Breast epithelium (tissue), 4 donors: ENCODE data around the gene PLEKHG7. TPM values are rescaled to one million over a fixed set of nuclear protein-coding genes. Genes with fewer than 3 reads are reported as not detected.

Source experiments
- DNase-seq, 2 donors: peaks; one replicate each; pipeline ENCODE4 v3.0.0-alpha.2; 2019; ENCODE audit warnings: low spot score in 2 of 2
- H3K27ac ChIP-seq, 2 donors: fragments of 200-600 bp; sonication (generic) in 1 of 2; one replicate each; pipeline ENCODE4 v1.5.1; 2016 to 2019; ENCODE audit warnings: mild to moderate bottlenecking in 1 of 2
- H3K27me3 ChIP-seq, 2 donors: fragments of 200-600 bp; sonication (generic) in 1 of 2; one replicate each; pipeline versions ENCODE4 v1.5.1 to v1.6.0; 2017 to 2019; ENCODE audit warnings: control low read depth in 1 of 2, mild to moderate bottlenecking in 1 of 2
- H3K36me3 ChIP-seq: fragments of 200-600 bp; one replicate; pipeline ENCODE4 v1.5.1; 2019
- H3K4me1 ChIP-seq, 2 donors: fragments of 200-600 bp; sonication (generic); one replicate each; pipeline ENCODE4 v1.5.1; 2016 to 2019; ENCODE audit warnings: control low read depth in 1 of 2
- H3K4me3 ChIP-seq, 3 donors: fragments of 200-600 bp; sonication (generic); 1 replicate in 2 of 3; 2 replicates in 1 of 3; pipeline ENCODE4 v1.5.1; 2016 to 2019; ENCODE audit warnings: mild to moderate bottlenecking in 3 of 3, moderate library complexity in 2 of 3
- H3K9me3 ChIP-seq, 2 donors: fragments of 200-600 bp; sonication (generic) in 1 of 2; one replicate each; pipeline ENCODE4 v1.5.1; 2016 to 2019; ENCODE audit warnings: control low read depth in 1 of 2
- POLR2A ChIP-seq: fragments of 450-650 bp; IDR thresholded peaks from one replicate; pipeline ENCODE4 v1.6.1; 2016; ENCODE audit warnings: antibody characterized with exemption, mild to moderate bottlenecking, moderate library complexity
- POLR2AphosphoS5 ChIP-seq, 3 donors: sonication (generic); formaldehyde crosslinking; IDR thresholded peaks; one replicate each; pipeline ENCODE4 v1.6.1; 2017; ENCODE audit warnings: antibody characterized with exemption in 3 of 3
- intact Hi-C: fragments of 100-400 bp; cut with DNase I; formaldehyde crosslinking; loops from one replicate; pipeline ENCODE4 v1.15.1; 2023; ENCODE audit warnings: low total_unique reads
- total RNA-seq, 3 donors: library from RNA; depleted of rRNA; stranded (reverse); fragments of >200 nt; gene quantifications; one replicate each; pipeline ENCODE4 v1.1.0, GENCODE V29; 2016
- TF ChIP-seq, protein P1 (sequence below), 3 donors: fragments of 450-650 bp; IDR thresholded peaks; one replicate each; pipeline ENCODE4 v1.5.1; 2016 to 2017; ENCODE audit warnings: antibody characterized with exemption in 3 of 3, mild to moderate bottlenecking in 3 of 3, moderate library complexity in 3 of 3

Gene PLEKHG7
- total RNA-seq, 3 donors from 2014 or later, result 0.15 to 0.33 TPM; not detected in 1

GRCh38 chr12:92706594-92706993 is 3.8 kb downstream of the PLEKHG7 start:
- Histone ChIP-seq H3K27ac (no peak overlapping the region), H3K27me3 (no peaks in the 10 kb centered on the region), H3K4me3 (no peak overlapping the region), H3K4me1 (no peaks in the 10 kb centered on the region), H3K9me3 (no peaks in the 10 kb centered on the region), H3K36me3 (no peaks in the 10 kb centered on the region)
- intact Hi-C loops, result no loop called here
- TF ChIP-seq, protein P1, sequence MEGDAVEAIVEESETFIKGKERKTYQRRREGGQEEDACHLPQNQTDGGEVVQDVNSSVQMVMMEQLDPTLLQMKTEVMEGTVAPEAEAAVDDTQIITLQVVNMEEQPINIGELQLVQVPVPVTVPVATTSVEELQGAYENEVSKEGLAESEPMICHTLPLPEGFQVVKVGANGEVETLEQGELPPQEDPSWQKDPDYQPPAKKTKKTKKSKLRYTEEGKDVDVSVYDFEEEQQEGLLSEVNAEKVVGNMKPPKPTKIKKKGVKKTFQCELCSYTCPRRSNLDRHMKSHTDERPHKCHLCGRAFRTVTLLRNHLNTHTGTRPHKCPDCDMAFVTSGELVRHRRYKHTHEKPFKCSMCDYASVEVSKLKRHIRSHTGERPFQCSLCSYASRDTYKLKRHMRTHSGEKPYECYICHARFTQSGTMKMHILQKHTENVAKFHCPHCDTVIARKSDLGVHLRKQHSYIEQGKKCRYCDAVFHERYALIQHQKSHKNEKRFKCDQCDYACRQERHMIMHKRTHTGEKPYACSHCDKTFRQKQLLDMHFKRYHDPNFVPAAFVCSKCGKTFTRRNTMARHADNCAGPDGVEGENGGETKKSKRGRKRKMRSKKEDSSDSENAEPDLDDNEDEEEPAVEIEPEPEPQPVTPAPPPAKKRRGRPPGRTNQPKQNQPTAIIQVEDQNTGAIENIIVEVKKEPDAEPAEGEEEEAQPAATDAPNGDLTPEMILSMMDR (IDR thresholded peaks at IDR 0.05), result no peak
- TF ChIP-seq POLR2A, result no peak
- TF ChIP-seq POLR2AphosphoS5 (IDR thresholded peaks at IDR 0.05), result no peak
- DNase-seq, result no peak

DNA sequence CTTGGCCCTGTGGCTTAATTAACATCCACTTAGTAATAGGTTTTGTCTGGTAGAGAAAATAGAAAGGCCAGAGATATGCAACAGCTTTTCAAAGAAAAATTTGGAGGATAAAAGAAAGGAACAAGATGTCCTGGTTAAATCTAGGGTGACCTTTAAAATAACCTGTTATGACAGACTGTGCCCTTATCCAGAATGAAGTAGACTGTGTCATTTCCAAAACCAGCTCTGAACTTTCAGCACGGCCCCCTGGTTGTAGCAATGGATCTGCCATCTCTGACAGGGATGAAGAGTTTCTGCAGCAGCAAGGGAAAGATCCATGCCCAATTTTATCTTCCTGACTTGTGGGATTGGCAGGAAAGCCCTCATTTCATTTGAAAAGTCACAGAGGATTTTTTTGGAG is 5.1 kb downstream of the PLEKHG7 start:
- H3K27ac ChIP-seq, result no peak overlapping the region
- DNase-seq, result no peak
- no peaks in the 10 kb centered on the region for H3K27me3 ChIP-seq
- H3K4me1 ChIP-seq, result no peaks in the 10 kb centered on the region
- H3K4me3 ChIP-seq, result no peak overlapping the region
- H3K36me3 ChIP-seq, result no peaks in the 10 kb centered on the region
- intact Hi-C loops, result no loop called here
- TF ChIP-seq POLR2AphosphoS5 (IDR thresholded peaks at IDR 0.05), result no peak
- no peak for TF ChIP-seq POLR2A
- TF ChIP-seq, protein P1 (IDR thresholded peaks at IDR 0.05), result no peak
- H3K9me3 ChIP-seq, result peaks cover 0 to 1% of the 10 kb centered on the region in 2 donors

GRCh38 chr12:92715625-92716024 is 12.8 kb downstream of the PLEKHG7 start:
- TF ChIP-seq POLR2AphosphoS5 (IDR thresholded peaks at IDR 0.05), result no peak
- TF ChIP-seq POLR2A, result no peak
- TF ChIP-seq, protein P1 (IDR thresholded peaks at IDR 0.05), result no peak
- Histone ChIP-seq H3K9me3 (peaks cover 0 to 9% of the 10 kb centered on the region in 2 donors), H3K4me3 (no peak overlapping the region), H3K4me1 (no peaks in the 10 kb centered on the region), H3K36me3 (no peaks in the 10 kb centered on the region), H3K27me3 (no peaks in the 10 kb centered on the region), H3K27ac (no peak overlapping the region)
- DNase-seq, result no peak
- intact Hi-C loops, result no loop called here

DNA sequence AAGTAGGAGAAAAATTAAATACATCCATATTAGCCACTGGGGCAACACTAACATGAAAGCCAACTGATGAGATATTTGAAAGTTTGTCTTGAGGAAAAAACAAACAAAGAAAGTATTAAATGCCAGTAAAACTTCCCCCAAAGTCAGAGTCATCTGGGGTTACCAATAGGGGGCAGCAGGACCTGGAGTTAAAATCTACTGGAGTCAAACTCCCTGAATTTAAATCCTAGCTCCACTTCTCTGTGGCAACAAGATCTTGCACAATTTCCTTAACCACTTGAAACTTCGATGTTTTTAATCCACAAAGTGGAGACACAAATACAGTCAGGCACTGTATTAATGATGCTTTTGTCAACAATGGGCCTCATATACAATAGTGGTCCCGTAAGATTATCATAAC is 14.4 kb downstream of the PLEKHG7 start:
- no peak overlapping the region for H3K27ac ChIP-seq
- H3K4me3 ChIP-seq, result no peak overlapping the region
- no peak for DNase-seq
- peaks cover 0 to 9% of the 10 kb centered on the region in 2 donors for H3K9me3 ChIP-seq
- TF ChIP-seq POLR2A (no peak), POLR2AphosphoS5 (IDR thresholded peaks at IDR 0.05) (no peak)
- TF ChIP-seq, protein P1 (IDR thresholded peaks at IDR 0.05), result no peak
- no peaks in the 10 kb centered on the region for H3K27me3 ChIP-seq
- no peaks in the 10 kb centered on the region for H3K4me1 ChIP-seq
- intact Hi-C loops, result no loop called here
- H3K36me3 ChIP-seq, result no peaks in the 10 kb centered on the region

DNA sequence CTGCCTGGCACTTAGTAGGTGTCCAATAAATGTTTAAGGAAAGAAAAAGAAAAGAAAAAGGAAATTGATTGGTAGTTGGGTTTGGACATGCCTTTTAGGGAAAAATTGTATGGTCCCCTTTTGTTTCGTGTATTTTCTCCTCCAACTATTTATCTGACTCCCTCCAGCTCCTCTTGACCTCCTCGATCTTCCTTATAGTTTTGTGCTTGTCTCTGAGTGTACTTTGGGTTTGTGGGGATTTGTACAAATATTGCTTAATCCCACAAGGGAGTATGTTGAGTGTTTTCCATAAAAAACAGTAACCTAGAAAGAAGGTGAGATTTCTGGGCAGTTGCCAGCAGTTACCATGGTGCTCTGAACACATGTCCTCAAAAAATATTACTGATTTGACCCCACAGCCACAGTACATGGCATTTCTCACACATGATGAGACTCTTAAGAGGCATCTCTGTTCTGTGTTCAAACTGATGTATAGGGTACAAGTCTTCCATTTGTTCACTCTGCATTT is 15.7 kb downstream of the PLEKHG7 start:
- Histone ChIP-seq H3K4me1 (no peaks in the 10 kb centered on the region), H3K4me3 (no peak overlapping the region), H3K36me3 (no peaks in the 10 kb centered on the region), H3K9me3 (peaks cover 0 to 1% of the 10 kb centered on the region in 2 donors), H3K27ac (no peak overlapping the region), H3K27me3 (no peaks in the 10 kb centered on the region)
- DNase-seq, result no peak
- TF ChIP-seq POLR2AphosphoS5 (IDR thresholded peaks at IDR 0.05), result no peak
- TF ChIP-seq POLR2A, result no peak
- TF ChIP-seq, protein P1 (IDR thresholded peaks at IDR 0.05), result no peak
- intact Hi-C loops, result no loop called here
